Adrenal gland (tissue), 12 donors: ENCODE results near the gene CCDC13. TPM values are rescaled to one million over a fixed set of nuclear protein-coding genes. Genes with fewer than 3 reads are reported as not detected.
"Not testable (repeated sequence)": the region's sequence is repeated elsewhere in the genome, so short reads cannot be mapped to it uniquely, and the experiment has no call there.

ENCODE experiments used
- DNase-seq, 7 donors: peaks; one replicate each; pipeline ENCODE4 v3.0.0-alpha.2; 2019 to 2020
- H3K27ac ChIP-seq, 5 donors: fragments of 200-600 bp; sonication (generic) in 4 of 5; 1 replicate in 3 of 5; 2 replicates in 2 of 5; pipeline versions ENCODE4 v1.5.1 to v1.8.0; 2016 to 2020; ENCODE audit warnings: mild to moderate bottlenecking in 1 of 5
- H3K27me3 ChIP-seq: fragments of 200-600 bp; 2 replicates; pipeline ENCODE4 v1.8.0; 2021
- H3K36me3 ChIP-seq, 2 donors: fragments of 200-600 bp; replicated peaks in 1 of 2; 1 replicate in 1 of 2; 2 replicates in 1 of 2; pipeline versions ENCODE4 v1.5.1 to v1.8.0; 2018 to 2022
- H3K4me1 ChIP-seq, 2 donors: fragments of 200-600 bp; replicated peaks in 1 of 2; 1 replicate in 1 of 2; 2 replicates in 1 of 2; pipeline versions ENCODE4 v1.5.1 to v1.8.0; 2018 to 2021
- H3K4me3 ChIP-seq, 4 donors: fragments of 200-600 bp; sonication (generic) in 3 of 4; one replicate each; pipeline ENCODE4 v1.5.1; 2016 to 2018
- H3K9me3 ChIP-seq, 3 donors: fragments of 200-600 bp; sonication (generic) in 1 of 3; replicated peaks in 1 of 3; 1 replicate in 2 of 3; 2 replicates in 1 of 3; pipeline versions ENCODE4 v1.5.1 to v1.8.0; 2016 to 2021
- POLR2A ChIP-seq, 2 donors: fragments of 450-650 bp; IDR thresholded peaks; one replicate each; pipeline ENCODE4 v1.6.1; 2017; ENCODE audit warnings: antibody characterized with exemption in 2 of 2, mild to moderate bottlenecking in 2 of 2, moderate library complexity in 1 of 2
- WGBS, 4 donors: extraction: QIAGEN DNeasy Blood & Tissue Kit in 2 of 4; methylation state at CpG; one replicate each; pipeline versions ENCODE4 v1.1.5 to v1.1.7; 2013 to 2017; 5-methylcytosine and 5-hydroxymethylcytosine counted together
- intact Hi-C, 2 donors: fragments of 100-400 bp; cut with DNase I; formaldehyde crosslinking; loops; one replicate each; pipeline versions ENCODE4 v1.14.1 to v1.15.0; 2022 to 2023
- polyA plus RNA-seq, 3 donors: library from polyadenylated mRNA; stranded (reverse); fragments of 200-250 nt in 2 of 3; fragments of 350-450 nt in 1 of 3; fragmentation: Illumina TruSeq in 1 of 3; extraction: RNeasy Lipid Tissue Mini Kit (QIAGEN cat#74804) in 1 of 3; gene quantifications; one replicate each; pipeline ENCODE4 v1.2.3, GENCODE V29; 2013 to 2014
- total RNA-seq, 9 donors: library from RNA; depleted of rRNA in 4 of 9; stranded (reverse); fragments of >200 nt in 4 of 9; fragments of 120-200 nt in 1 of 9; fragmentation: NEBNext Ultra II Directional in 1 of 9; extraction: Animal tissue kit (Norgen Biotek cat#: 25700) in 1 of 9; gene quantifications; one replicate each; pipeline versions ENCODE4 v1.1.0 to v1.2.4, GENCODE V29; 2013 to 2023
- TF ChIP-seq, protein P1 (sequence below), 6 experiments: fragments of 450-650 bp in 4 of 6; fragments of 200-600 bp in 2 of 6; sonication (generic) in 1 of 6; IDR thresholded peaks; 1 replicate in 5 of 6; 2 replicates in 1 of 6; pipeline versions ENCODE4 v1.5.1 to v1.8.0; 2016 to 2021; ENCODE audit warnings: antibody characterized with exemption in 6 of 6, mild to moderate bottlenecking in 2 of 6, moderate library complexity in 1 of 6
- donor health status: healthy with polysubstance abuse.
- donor health status: Bipolar disorder and iron deficiency.
- donor health status: DM: yes; HTN: yes; CAD: no.
- donor health status: DM: no; HTN: no; CAD: no.
- donor health status: DM: no; HTN: no; CAD: no.
- donor health status: DM: yes; HTN: yes; CAD: no.

CCDC13 gene
- total and polyA plus RNA-seq, 12 donors, result 0.35 to 2.1 (median 1.1) TPM; not detected in 2

DNA sequence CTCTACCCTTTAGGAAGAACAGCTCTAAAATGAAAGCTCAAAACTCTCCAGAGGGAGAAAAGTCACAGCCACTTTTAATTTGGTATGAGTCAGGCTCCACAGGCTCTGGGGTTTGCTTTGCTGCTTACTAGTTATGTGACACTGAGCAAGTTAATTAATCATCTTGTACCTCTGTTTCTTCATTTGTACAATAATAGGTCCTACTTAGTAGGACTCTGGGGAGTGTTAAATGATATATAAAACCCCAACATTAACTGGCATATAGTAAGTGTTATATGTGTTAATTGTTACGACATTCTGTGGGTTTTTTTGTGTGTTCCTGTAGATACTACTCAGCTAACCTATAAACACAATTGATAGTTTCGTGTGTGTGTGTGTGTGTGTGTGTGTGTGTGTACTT, 42.8 kb upstream of the CCDC13 start:
- TF ChIP-seq, protein P1, sequence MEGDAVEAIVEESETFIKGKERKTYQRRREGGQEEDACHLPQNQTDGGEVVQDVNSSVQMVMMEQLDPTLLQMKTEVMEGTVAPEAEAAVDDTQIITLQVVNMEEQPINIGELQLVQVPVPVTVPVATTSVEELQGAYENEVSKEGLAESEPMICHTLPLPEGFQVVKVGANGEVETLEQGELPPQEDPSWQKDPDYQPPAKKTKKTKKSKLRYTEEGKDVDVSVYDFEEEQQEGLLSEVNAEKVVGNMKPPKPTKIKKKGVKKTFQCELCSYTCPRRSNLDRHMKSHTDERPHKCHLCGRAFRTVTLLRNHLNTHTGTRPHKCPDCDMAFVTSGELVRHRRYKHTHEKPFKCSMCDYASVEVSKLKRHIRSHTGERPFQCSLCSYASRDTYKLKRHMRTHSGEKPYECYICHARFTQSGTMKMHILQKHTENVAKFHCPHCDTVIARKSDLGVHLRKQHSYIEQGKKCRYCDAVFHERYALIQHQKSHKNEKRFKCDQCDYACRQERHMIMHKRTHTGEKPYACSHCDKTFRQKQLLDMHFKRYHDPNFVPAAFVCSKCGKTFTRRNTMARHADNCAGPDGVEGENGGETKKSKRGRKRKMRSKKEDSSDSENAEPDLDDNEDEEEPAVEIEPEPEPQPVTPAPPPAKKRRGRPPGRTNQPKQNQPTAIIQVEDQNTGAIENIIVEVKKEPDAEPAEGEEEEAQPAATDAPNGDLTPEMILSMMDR (IDR thresholded peaks at IDR 0.05), result no peak
- no peak for TF ChIP-seq POLR2A (IDR thresholded peaks at IDR 0.05)
- intact Hi-C loops, result no loop called here
- Histone ChIP-seq H3K27ac (no peak overlapping the region), H3K9me3 (no peaks in the 10 kb centered on the region), H3K4me1 (no peaks in the 10 kb centered on the region), H3K4me3 (no peak overlapping the region), H3K27me3 (no peaks in the 10 kb centered on the region), H3K36me3 (no peaks in the 10 kb centered on the region)
- no peak for DNase-seq
- WGBS, 4 donors, result 59 to 78% (median 71%) methylated on average over 2 of the region's 2 CpGs

GRCh38 chr3:42814914-42815507, 42.0 kb upstream of the CCDC13 start:
- Histone ChIP-seq H3K27me3 (no peaks in the 10 kb centered on the region), H3K4me1 (no peaks in the 10 kb centered on the region), H3K4me3 (no peak overlapping the region), H3K9me3 (no peaks in the 10 kb centered on the region), H3K36me3 (no peaks in the 10 kb centered on the region), H3K27ac (no peak overlapping the region)
- TF ChIP-seq POLR2A (IDR thresholded peaks at IDR 0.05), result no peak
- TF ChIP-seq, protein P1 (IDR thresholded peaks at IDR 0.05), result no peak
- DNase-seq, result no peak
- WGBS, 4 donors, result 41 to 62% (median 54%) methylated on average over 2 of the region's 2 CpGs
- intact Hi-C loops, result no loop called here

GRCh38 chr3:42814246-42814645, 41.2 kb upstream of the CCDC13 start:
- H3K27ac ChIP-seq, result no peak overlapping the region
- no peaks in the 10 kb centered on the region for H3K4me1 ChIP-seq
- no peaks in the 10 kb centered on the region for H3K9me3 ChIP-seq
- intact Hi-C loops, result no loop called here
- no peaks in the 10 kb centered on the region for H3K27me3 ChIP-seq
- 80 to 90% (median 84%) methylated on average over 5 of the region's 5 CpGs for WGBS, 4 donors
- H3K4me3 ChIP-seq, result no peak overlapping the region
- H3K36me3 ChIP-seq, result no peaks in the 10 kb centered on the region
- DNase-seq, result no peak
- TF ChIP-seq, protein P1 (IDR thresholded peaks at IDR 0.05), result no peak
- no peak for TF ChIP-seq POLR2A (IDR thresholded peaks at IDR 0.05)

DNA sequence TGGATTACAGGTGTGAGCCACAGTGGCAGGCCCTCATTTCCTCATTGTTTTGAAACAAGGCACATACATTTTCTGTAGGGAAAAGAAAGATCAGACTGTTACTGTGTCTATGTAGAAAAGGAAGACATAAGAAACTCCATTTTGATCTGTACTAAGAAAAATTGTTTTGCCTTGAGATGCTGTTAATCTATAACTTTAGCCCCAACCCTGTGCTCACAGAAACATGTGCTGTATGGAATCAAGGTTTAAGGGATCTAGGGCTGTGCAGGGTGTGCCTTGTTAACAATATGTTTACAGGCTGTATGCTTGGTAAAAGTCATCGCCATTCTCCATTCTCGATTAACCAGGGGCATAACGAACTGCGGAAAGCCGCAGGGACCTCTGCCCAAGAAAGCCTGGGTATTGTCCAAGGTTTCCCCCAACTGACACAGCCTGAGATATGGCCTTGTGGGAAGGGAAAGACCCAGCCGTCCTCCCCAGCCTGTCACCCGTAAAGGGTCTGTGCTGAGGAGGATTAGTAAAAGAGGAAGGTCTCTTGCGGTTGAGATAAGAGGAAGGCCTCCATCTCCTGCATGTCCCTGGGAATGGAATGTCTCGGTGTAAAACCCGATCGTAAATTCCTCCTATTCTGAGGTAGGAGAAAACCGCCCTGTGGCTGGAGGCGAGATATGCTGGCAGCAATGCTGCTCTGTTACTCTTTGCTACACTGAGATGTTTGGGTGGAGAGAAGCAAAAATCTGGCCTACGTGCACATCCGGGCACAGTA, 38.2 kb upstream of the CCDC13 start:
- 57 to 75% (median 65%) methylated on average over 15 of the region's 15 CpGs for WGBS, 4 donors
- DNase-seq, H3K4me1 ChIP-seq, H3K27ac ChIP-seq, intact Hi-C loops, H3K36me3 ChIP-seq, H3K4me3 ChIP-seq, H3K27me3 ChIP-seq, H3K9me3 ChIP-seq: not testable (repeated sequence)

DNA sequence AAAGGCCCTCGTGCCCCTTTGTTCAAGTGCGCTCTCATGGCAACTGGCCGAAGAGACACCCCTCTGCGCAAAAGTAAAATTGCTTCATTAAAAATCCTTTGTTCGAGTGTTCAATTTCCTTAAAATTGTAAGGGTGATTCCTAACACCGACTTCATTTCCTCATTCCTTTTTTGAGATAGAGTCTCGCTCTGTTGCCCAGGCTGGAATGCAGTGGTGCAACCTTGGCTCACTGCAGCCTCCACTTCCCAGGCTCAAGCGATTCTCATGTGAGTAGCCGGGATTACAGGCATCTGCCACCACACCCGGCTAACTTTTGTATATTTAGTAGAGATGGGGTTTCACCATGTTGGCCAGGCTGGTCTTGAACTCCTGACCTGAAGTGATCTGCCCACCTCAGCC, 37.7 kb upstream of the CCDC13 start:
- intact Hi-C loops, H3K9me3 ChIP-seq, H3K27me3 ChIP-seq, H3K27ac ChIP-seq, H3K4me3 ChIP-seq, DNase-seq, H3K36me3 ChIP-seq, H3K4me1 ChIP-seq: not testable (repeated sequence)
- 87 to 91% (median 89%) methylated on average over 10 of the region's 10 CpGs for WGBS, 4 donors
